GM12878 (cell line): ENCODE measurements around the gene SPOCK1.

Experiments
- ATF3 ChIP-seq: IDR thresholded peaks from 2 replicates; pipeline ENCODE4 v1.6.1; 2011; ENCODE audit warnings: low read depth, mild to moderate bottlenecking, low read length, moderate library complexity, borderline replicate concordance; ENCODE audit errors: extremely low read depth
- CBX5 ChIP-seq: sonication (generic); IDR thresholded peaks from 2 replicates; pipeline ENCODE4 v1.6.1; 2016; ENCODE audit warnings: low read depth, moderate library complexity, mild to moderate bottlenecking, inconsistent platforms
- CTCF ChIP-seq, 3 experiments: IDR thresholded peaks in 2 of 3; conservative IDR thresholded peaks in 1 of 3; 2 replicates each; pipeline ENCODE4 v1.5.1; 2011; ENCODE audit warnings: low read depth in 3 of 3, low read length in 3 of 3, mild to moderate bottlenecking in 3 of 3, control low read depth in 2 of 3, moderate library complexity in 2 of 3, inconsistent platforms in 1 of 3, mixed read lengths in 1 of 3; ENCODE audit not compliant: control insufficient read depth in 2 of 3, insufficient read depth in 1 of 3; ENCODE audit errors: extremely low read depth in 1 of 3
- EED ChIP-seq: sonication (generic); IDR thresholded peaks from 2 replicates; pipeline ENCODE4 v1.6.1; 2016; ENCODE audit warnings: antibody characterized with exemption, low read depth
- FOXK2 ChIP-seq: fragments of 450-650 bp; IDR thresholded peaks from 2 replicates; pipeline ENCODE4 v1.6.1; 2017; ENCODE audit warnings: mild to moderate bottlenecking, moderate library complexity
- HCFC1 ChIP-seq: fragments of 150-350 bp; IDR thresholded peaks from 2 replicates; pipeline ENCODE4 v1.6.1; 2014; ENCODE audit warnings: low read length
- HDAC6 ChIP-seq: fragments of 200-600 bp; sonication (generic); IDR thresholded peaks from one replicate; pipeline ENCODE4 v1.8.0; 2017; ENCODE audit warnings: antibody characterized with exemption; ENCODE audit not compliant: unreplicated experiment
- MTA2 ChIP-seq: fragments of 450-650 bp; IDR thresholded peaks from 2 replicates; pipeline ENCODE4 v1.6.1; 2016; ENCODE audit warnings: low read depth, mild to moderate bottlenecking, moderate library complexity
- PAX5 ChIP-seq: IDR thresholded peaks from 2 replicates; pipeline ENCODE4 v1.6.1; 2011; ENCODE audit warnings: low read depth, low read length, borderline replicate concordance
- SKIL ChIP-seq: fragments of 450-650 bp; IDR thresholded peaks from 2 replicates; pipeline ENCODE4 v1.6.1; 2017; ENCODE audit warnings: mild to moderate bottlenecking, low read depth, inconsistent platforms; ENCODE audit not compliant: poor library complexity, severe bottlenecking
- SMARCA5 ChIP-seq: fragments of 450-650 bp; IDR thresholded peaks from 2 replicates; pipeline ENCODE4 v1.6.1; 2017; ENCODE audit warnings: mild to moderate bottlenecking
- YY1 ChIP-seq: IDR thresholded peaks from 2 replicates; pipeline ENCODE4 v1.6.1; 2011; ENCODE audit warnings: low read depth, mild to moderate bottlenecking, low read length
- ZNF207 ChIP-seq: fragments of 450-650 bp; IDR thresholded peaks from 2 replicates; pipeline ENCODE4 v1.6.1; 2014; ENCODE audit warnings: antibody characterized with exemption, mild to moderate bottlenecking, borderline replicate concordance

GRCh38 chr5:136979131-136979530 lies 520.0 kb downstream of the SPOCK1 start:
- TF ChIP-seq YY1 (no peak), SKIL (no peak), CBX5 (no peak), PAX5 (no peak), EED (no peak), CTCF (IDR thresholded peaks at IDR 0.05 in 2 of 3, conservative IDR thresholded peaks at IDR 0.05 in 1 of 3; ENCODE audit: control insufficient read depth in 2 of 3, extremely low read depth in 1 of 3, insufficient read depth in 1 of 3, low read depth in 3 of 3, low read length in 3 of 3) (no peak), MTA2 (no peak), SMARCA5 (no peak), ZNF207 (no peak), FOXK2 (no peak), ATF3 (no peak), HDAC6 (no peak), HCFC1 (no peak)
